Lung (tissue), 12 donors: ENCODE data around the gene EPS15. TPM values are rescaled to one million over a fixed set of nuclear protein-coding genes. Genes with fewer than 3 reads are reported as not detected.

Experiments
- ATAC-seq: fragments of 200-7000 bp; cut with Tn5 transposase; one replicate; pipeline ENCODE4 v1.9.1; 2020; ENCODE audit warnings: moderate number of reproducible peaks; ENCODE audit not compliant: insufficient read depth, low FRiP score
- DNase-seq, 3 donors: peaks; one replicate each; pipeline ENCODE4 v3.0.0-alpha.2; 2013 to 2017
- H3K27ac ChIP-seq, 2 donors: one replicate each; pipeline ENCODE4 v1.5.1; 2013; ENCODE audit warnings: mild to moderate bottlenecking in 2 of 2, moderate library complexity in 2 of 2, control low read depth in 1 of 2, inconsistent platforms in 1 of 2, low read depth in 1 of 2, low read length in 1 of 2
- H3K27me3 ChIP-seq, 3 donors: one replicate each; pipeline ENCODE4 v1.5.1; 2013; ENCODE audit warnings: low read length in 2 of 3; ENCODE audit not compliant: control insufficient read depth in 3 of 3, insufficient read depth in 3 of 3
- H3K36me3 ChIP-seq, 4 donors: one replicate each; pipeline ENCODE4 v1.5.1; 2013; ENCODE audit warnings: low read length in 4 of 4, mild to moderate bottlenecking in 1 of 4, moderate library complexity in 1 of 4; ENCODE audit not compliant: control insufficient read depth in 4 of 4, insufficient read depth in 4 of 4
- H3K4me1 ChIP-seq, 5 donors: one replicate each; pipeline ENCODE4 v1.5.1; 2013; ENCODE audit warnings: low read length in 5 of 5, mild to moderate bottlenecking in 2 of 5, moderate library complexity in 1 of 5; ENCODE audit not compliant: control insufficient read depth in 5 of 5, insufficient read depth in 5 of 5
- H3K4me3 ChIP-seq: one replicate; pipeline ENCODE4 v1.5.1; 2013; ENCODE audit warnings: mild to moderate bottlenecking, control low read depth, moderate library complexity
- H3K9ac ChIP-seq, 2 donors: one replicate each; pipeline ENCODE4 v1.5.1; 2013; ENCODE audit warnings: low read length in 2 of 2, control low read depth in 1 of 2; ENCODE audit not compliant: insufficient read depth in 1 of 2
- H3K9me3 ChIP-seq, 4 donors: one replicate each; pipeline ENCODE4 v1.5.1; 2013; ENCODE audit warnings: low read length in 3 of 4, mild to moderate bottlenecking in 1 of 4, moderate library complexity in 1 of 4; ENCODE audit not compliant: control insufficient read depth in 4 of 4, insufficient read depth in 3 of 4
- CTCF ChIP-seq: IDR thresholded peaks from 2 replicates; pipeline ENCODE4 v1.5.1; 2012; ENCODE audit warnings: mild to moderate bottlenecking; ENCODE audit errors: control extremely low read depth, extremely low read depth
- WGBS, 2 donors: extraction: QIAGEN DNeasy Blood & Tissue Kit; methylation state at CpG; one replicate each; pipeline ENCODE4 v1.1.7; 2013; 5-methylcytosine and 5-hydroxymethylcytosine counted together
- polyA plus RNA-seq, 2 donors: library from polyadenylated mRNA; stranded (reverse); fragments of 200-250 nt; gene quantifications; one replicate each; pipeline ENCODE4 v1.2.1, GENCODE V29; 2013
- total RNA-seq, 2 donors: library from RNA; depleted of rRNA in 1 of 2; stranded (reverse); fragments of >200 nt in 1 of 2; gene quantifications; one replicate each; pipeline ENCODE4 v1.2.1, GENCODE V29; 2014 to 2021
- donor health status: control.
- donor health status: control.
- donor health status: Bipolar disorder and iron deficiency.
- donor health status: healthy.
- donor health status: DM: yes; HTN: yes; CAD: no.

EPS15 gene
- total and polyA plus RNA-seq, 4 donors = 19.2 to 87.2 (median 45.5) TPM

DNA sequence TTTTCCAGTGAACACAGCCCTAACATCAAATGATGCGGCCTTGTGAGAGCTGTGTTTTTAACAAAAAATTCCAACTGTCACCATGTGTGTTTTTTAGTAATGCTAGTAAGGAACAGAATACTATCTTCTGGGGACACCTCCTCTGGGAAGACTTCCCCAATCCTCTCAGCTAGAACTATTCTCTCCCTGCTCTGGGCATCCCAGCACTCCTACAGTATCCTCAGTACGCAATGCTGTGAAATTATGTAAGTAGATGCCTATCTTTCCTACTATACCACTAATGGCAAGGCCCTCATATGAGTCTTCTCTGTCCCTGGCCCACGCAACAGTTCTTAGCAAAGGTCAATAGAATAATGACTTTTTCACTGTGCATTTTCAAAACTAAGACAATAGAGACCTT is 169.2 kb downstream of the EPS15 start:
- Histone ChIP-seq H3K4me1 (peaks cover 0 to 5% (median 0%) of the 10 kb centered on the region in 5 donors), H3K9me3 (no peaks in the 10 kb centered on the region), H3K27ac (no peak overlapping the region), H3K4me3 (no peak overlapping the region), H3K9ac (no peak overlapping the region), H3K27me3 (peaks cover 0 to 10% (median 3%) of the 10 kb centered on the region in 3 donors), H3K36me3 (peaks cover 0 to 5% (median 1%) of the 10 kb centered on the region in 4 donors)
- no peak for DNase-seq
- no peak for ATAC-seq
- TF ChIP-seq CTCF = no peak
- 94 to 95% methylated on average over 3 of the region's 3 CpGs for WGBS, 2 donors

DNA sequence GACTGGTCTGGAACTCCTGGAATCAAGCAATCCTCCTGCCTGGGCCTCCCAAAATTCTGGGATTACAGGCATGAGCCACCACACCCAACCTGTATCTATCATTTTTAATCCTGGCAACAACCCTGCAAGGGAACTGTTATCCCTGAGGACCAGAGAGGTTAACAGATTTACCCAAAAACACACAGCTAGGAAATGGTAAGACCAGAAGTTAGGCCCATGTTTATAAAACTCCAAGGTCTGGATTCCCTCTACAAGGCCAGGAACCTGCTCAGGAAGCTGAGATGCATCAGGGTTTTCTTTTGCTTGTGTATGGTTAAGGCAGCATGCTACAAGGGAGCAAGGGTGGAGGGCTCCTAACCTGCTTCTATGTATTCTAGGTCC is 170.9 kb downstream of the EPS15 start:
- DNase-seq (no peak), ATAC-seq (no peak)
- Histone ChIP-seq H3K27me3 (peaks cover 0 to 23% (median 16%) of the 10 kb centered on the region in 3 donors), H3K36me3 (no peaks in the 10 kb centered on the region), H3K4me1 (peaks cover 0 to 5% (median 0%) of the 10 kb centered on the region in 5 donors), H3K4me3 (no peak overlapping the region), H3K9ac (no peak overlapping the region), H3K27ac (no peak overlapping the region), H3K9me3 (no peaks in the 10 kb centered on the region)
- TF ChIP-seq CTCF = no peak

- no peak overlapping the region for H3K27ac ChIP-seq
- H3K27me3 ChIP-seq = peaks cover 0 to 23% (median 20%) of the 10 kb centered on the region in 3 donors
- no peaks in the 10 kb centered on the region for H3K9me3 ChIP-seq
- WGBS, 2 donors = 83 to 93% methylated on average over 6 of the region's 6 CpGs
- ATAC-seq (no peak), DNase-seq (no peak)
- no peak overlapping the region for H3K4me3 ChIP-seq
- H3K9ac ChIP-seq = no peak overlapping the region
- no peaks in the 10 kb centered on the region for H3K36me3 ChIP-seq
- TF ChIP-seq CTCF = no peak
- peaks cover 0 to 5% (median 0%) of the 10 kb centered on the region in 5 donors for H3K4me1 ChIP-seq
Measured at GRCh38 chr1:51347398-51348146, 171.5 kb downstream of the EPS15 start.
